ENCODE data around the gene STK32C.
"Not testable (repeated sequence)": the region's sequence is repeated elsewhere in the genome, so short reads cannot be mapped to it uniquely, and the experiment has no call there.

The STK32C gene

DNA sequence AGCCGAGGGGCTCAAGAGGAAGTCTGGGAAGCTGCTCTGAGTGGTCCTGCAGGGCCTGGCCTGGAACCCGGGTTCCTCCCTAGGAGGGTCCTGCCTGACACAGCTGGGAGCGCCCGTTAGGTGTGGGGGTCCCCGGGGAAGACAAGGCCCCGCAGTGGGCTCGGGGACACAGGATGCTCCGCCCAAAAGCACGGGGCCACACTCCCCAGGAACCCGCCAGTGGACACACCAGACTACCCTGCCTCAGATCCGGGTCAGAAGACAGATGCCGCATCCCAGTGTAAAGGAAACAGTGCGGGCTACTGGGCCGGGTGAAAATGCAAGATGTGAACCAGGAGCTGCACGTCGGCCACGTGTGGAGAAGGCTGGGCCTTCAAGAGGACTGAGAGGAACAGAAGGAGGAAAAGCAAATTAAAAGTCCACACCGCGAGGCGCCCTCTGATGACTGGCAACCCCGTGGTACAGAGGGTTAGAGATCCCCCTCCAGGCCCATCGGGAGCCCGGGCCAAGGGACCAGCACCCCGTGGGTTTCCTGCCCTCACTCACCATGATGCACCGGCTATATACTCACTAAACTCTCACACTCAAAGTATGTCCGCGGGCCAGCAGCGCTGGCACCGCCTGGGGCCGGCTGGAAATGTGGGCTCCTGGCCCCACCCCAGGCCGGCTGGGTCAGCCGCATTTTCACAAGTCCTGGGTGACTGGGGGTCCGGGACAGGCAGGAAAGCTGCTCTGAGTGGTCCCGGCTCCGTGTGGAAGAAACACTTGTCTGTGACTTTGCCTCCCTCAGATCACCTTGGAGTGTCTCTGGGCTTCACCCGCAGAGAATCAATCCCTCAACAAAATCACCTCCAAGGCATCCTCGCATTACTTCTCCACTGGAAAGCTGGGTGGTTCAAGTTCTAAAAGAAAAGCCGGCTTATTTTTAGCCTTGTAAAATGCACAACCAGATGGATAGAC, 6.1 kb downstream of the STK32C start:
- DNase-seq (ENCODE audit: low spot score): no peak

DNA sequence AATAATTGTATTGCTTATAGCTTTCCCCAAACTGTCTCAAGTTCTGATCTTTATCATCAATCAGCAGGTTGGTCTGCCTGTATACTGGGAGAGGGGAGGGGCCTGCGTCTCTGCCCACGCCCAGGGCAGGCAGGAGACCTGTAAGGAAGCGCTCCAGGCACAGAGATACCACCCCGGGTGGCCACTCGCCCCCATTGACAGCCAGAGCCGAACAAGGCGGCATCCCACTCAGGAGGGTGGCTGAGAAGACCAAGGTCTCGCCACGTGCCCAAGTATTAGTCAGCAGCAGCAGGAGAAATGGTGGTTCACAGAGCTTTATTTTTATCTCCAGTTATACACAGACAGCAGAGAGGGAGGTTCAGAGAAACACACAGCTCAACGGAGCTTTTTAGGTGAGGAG, 7.2 kb downstream of the STK32C start:
- no peak for DNase-seq (ENCODE audit: low spot score)

DNA sequence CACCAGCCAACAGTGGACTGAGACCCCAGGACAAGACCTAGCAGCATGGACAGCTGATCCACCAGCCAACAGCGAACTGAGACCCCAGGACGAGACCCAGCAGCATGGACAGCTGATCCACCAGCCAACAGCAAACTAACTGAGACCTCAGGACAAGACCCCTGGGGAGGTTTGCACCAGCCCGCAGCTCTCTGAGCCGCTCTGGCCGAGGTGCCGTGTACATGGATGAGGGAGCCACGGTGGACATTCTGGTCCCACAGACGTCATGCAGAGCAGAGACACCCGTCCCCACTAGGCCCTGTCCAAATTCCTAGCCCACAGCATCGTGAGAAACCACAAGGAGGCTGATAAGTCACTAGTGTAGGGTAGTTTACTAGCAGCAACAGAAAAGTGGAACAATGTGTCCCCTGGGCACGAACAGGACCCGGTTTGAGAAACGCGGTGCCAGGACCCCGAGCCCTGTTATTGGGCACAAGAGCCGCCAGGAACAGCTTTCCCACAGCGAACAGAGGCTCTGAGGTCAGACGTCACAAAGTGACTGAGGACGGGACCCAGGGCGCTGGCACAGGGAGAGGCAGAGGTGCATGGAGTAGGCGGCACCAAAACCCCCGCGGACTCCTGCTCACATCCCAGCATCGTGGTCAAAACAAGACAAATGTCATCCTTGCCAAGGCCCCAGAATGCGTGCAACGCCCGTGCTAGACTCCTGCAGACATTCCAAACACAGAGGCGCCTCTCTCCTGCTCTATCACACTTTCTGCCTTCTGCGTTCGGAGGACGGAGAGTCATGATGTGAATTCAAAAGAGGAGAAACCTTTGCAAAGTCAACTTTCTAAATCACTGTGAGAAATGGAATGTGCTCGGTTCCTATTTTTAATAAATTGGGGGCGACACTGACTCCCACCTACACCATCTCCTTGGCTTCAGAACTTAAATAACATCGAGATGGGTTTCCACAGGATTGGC, 8.1 kb downstream of the STK32C start:
- DNase-seq (ENCODE audit: low spot score): no peak

DNA sequence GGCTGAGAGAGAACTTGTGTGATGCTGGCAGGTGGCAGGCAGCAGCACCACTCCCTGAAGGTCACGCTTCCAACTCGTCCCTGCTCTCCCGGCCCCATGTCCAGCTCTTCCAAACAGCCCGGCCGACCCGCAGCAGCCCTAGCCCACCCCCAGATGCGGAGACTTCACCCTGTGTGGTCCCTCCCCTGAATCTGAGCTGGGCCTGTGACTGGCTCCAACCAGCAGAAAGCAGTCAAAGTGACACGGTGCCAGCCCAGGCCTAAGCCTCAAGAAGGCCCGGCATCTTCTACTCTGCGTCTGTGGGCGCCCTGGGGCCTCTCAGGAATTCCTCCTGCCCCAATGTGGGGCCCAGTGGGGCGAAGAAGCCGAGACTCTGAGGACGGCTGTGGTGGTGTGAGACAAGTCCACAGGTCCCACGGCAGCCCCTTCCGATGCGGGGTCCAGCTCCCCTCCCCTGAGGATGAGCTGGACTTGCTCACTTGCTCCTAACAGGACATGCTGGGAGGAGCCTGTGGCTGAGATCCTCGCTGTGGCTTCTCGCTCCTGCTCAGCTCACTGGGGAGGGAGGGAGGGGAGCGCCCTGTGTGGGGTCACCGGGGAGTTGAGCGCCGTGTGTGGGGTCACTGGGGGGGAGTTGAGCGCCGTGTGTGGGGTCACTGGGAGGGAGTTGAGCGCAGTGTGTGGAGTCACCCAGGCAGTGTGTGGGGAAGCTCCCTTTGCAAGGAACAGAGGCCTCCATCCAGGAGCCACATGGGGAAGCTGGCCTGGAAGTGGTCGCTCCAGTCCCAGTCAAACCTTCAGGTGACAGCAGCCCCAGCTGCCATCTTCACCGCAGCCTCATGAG, 9.5 kb downstream of the STK32C start:
- DNase-seq (ENCODE audit: low spot score): no peak

DNA sequence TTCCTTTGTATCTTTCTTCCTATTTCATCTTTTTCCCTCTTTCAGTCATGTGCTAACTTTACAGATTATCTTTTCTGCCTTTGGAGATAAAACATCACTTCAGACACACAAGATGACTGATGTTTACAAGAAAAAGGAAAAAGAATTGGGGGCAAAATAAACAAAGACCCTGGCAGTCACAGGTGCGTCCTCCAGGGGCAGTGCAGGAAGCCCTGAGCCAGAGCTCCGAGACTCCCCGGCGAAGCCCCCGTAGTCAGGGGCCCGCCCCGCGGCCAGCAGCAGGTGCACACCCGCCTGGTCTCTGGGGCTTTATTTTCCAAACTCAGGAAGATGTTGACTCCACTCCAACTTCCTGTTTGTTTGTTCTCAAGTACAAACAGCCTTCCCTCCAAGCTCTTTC, 10.2 kb downstream of the STK32C start:
- no peak for DNase-seq (ENCODE audit: low spot score)

DNA sequence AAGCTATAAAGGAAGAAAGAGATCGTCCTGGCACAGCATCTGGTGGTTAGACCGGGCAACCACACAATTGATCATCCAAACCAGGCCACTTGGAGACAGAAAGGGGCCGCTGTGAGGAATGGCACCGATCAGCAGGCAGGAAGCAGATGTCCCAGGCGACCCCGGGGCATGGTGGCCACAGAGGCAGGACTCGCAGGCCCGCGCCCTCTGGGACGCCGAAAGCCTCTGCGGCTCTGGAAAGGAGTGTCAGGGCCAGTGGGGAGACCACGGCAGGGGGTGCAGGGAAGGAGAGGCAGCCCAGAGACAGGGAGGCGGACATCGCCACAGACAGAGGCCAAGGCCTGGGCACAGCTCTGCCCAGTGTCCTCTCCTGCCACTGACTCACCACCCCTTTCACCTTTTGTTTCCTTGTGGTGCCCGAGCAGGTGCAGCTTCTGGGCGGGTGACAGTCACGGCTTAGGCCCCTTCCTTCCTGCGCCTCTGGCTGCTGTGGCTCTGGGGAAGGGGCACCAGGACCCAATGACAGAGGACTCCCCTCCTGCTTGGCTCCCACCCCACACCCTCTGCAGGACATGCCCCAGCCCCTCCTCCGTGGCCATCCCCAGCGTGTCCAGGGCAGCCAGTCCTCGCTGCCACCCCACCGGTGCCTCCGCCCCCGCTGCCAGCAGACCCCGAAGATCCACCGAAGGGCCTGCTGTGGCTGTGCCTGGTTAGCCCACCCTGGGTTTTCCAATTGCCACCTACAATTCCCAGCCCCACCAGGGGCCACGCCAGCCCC, 10.9 kb downstream of the STK32C start:
- DNase-seq (ENCODE audit: low spot score): no peak

GRCh38 chr10:132295481-132295880, 12.3 kb downstream of the STK32C start:
- not testable (repeated sequence) for DNase-seq (ENCODE audit: low spot score)

DNA sequence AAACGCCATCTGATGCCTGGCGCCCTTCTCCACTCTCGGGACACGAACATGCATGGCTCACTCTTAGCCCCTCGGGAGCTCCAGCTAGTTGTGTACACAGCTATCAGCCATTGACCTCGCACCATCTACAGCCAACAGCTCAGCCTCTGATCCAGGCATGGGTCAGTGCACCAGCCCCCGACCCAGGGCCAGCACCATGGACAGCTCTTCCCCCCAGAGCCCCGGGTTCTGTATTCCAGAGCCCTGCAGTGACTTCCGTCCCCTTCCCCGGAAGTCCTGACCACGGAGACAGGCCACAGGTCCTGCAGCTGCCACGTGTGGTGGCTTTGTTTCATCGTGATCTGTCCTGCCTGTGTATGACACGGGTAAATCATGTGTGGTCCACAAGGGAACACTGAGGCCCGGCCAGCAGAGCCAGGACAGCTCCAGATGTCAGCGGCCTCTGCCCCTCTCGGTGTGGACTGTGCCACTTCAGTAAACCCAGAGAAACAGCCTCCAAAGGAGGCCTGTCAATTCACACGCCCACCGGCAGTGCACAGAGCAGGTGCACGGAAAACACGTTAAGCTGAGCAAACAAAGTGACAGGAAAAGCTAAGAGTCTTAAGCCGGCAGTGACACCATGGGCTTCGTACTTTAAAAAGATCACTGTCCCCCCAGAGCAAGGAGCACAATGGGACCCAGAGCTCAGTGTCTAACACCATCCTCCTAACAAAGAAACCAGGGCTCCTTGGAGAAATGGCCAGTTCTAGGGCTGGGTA, 13.0 kb downstream of the STK32C start:
- DNase-seq (ENCODE audit: low spot score): no peak

DNA sequence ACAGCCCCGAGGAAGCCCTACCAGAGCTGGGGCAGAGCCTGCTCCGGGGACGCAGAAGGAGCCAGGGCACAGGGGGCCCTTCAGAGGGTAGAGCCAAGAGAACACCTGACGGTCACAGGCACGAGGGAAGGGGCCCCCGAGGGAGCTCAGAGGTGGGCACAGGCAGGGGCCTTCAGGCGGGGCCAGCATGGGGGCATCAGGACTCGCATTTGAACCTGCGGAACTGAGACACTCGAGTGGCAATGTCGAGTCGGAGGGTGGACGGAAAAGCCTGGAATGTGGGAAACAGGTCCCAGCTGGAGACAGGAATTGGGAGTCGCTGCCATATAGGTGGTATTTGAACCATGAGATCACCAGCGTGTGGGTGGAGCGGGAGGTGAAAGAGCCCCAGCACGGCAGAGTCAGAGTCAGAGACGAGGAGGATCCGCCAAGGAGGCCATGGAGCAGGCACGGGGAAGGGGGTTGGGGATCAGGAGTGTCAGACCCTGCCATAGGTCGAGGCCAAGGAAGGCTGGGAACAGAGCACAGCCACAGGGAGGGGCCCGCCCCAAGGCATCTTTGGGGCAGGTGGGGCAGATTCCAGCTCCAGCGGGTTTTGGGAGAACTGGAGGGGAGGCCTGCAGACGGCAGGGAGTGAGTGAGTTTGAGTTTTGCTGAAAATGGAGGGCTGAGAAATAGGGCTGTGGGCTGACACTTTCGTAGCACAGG, 13.8 kb downstream of the STK32C start:
- DNase-seq (ENCODE audit: low spot score): no peak

GRCh38 chr10:132293201-132293812, 14.4 kb downstream of the STK32C start:
- DNase-seq (ENCODE audit: low spot score): no peak

DNA sequence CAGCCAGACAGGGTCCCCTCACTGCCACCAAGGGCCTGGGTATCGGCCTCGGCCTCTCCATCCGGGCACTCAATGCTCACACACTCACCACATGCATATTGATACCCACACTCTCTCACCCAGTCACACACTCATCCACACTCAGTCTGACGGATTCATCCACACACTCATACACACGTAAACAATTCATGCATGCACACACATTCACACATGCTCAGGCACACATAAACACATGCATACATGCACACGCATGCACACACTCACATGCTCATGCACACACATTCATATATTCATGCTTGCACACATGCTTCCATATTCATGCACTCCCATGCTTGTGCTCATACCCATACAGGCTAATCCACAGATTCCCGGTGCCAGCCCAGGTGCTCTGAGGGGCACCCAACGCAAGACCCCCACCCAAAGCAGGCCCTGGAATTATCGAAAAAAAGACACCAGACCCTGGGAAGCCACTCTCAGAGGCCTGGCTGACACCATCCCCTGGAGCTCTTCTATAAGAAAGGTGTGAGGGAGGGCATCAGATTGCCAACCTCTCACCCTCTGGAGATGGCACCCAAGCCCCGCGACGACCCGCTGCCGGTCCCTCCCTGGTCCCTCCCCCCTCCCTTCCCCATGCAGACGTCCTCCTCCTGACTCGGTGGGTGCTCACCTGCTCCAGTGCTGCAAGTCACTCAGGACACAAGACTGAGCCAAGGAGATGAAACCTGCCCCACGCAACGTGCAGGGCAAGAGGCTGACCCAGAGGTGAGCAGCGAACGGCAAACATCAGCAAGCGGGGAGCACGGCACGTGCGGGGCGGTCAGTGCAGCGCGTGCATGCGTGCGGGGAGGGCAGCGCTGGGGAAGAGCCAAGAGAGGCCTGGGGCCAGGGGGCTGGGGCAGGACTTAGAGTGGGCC, 15.2 kb downstream of the STK32C start:
- DNase-seq (ENCODE audit: low spot score): no peak

DNA sequence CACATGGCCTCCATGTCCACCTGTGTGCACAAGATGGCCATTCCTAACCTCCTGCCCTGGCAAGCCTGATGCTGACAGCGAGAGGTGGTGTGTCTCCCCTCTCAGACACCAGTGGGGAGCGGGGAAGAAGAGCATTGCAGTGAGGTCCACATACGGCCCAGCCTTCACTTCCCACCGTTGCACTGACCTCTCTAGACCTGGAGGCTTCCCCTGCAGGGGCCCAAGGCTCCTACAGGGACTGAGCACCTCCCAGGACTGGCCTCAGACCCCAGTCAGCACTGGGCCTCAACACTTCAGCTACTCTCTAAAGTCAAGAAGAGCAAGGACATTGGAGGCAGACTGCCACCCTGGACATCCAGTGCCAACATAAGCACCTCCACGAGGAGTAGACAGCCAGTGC, 15.9 kb downstream of the STK32C start:
- DNase-seq (ENCODE audit: low spot score): no peak

DNA sequence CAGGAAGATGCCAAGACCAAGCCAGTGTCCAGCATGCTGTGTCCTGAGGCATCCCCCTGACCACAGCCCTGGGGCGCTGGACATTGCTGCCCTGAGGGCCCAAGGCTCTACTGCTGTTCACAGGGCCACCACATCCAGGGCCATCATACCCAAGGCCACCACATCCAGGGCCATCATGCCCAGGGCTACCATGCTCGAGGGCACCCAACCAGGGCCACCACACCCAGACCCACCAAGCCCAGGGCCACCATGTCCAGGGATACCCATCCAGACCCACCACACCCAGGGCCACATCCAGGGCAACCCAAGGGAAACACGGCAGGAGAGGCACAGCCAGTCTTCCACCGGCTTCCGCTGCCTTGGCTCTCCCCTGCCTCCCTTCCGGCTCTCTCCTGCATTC, 17.1 kb downstream of the STK32C start:
- DNase-seq (ENCODE audit: low spot score): no peak

GRCh38 chr10:132289439-132289838, 18.3 kb downstream of the STK32C start:
- DNase-seq (ENCODE audit: low spot score): no peak

DNA sequence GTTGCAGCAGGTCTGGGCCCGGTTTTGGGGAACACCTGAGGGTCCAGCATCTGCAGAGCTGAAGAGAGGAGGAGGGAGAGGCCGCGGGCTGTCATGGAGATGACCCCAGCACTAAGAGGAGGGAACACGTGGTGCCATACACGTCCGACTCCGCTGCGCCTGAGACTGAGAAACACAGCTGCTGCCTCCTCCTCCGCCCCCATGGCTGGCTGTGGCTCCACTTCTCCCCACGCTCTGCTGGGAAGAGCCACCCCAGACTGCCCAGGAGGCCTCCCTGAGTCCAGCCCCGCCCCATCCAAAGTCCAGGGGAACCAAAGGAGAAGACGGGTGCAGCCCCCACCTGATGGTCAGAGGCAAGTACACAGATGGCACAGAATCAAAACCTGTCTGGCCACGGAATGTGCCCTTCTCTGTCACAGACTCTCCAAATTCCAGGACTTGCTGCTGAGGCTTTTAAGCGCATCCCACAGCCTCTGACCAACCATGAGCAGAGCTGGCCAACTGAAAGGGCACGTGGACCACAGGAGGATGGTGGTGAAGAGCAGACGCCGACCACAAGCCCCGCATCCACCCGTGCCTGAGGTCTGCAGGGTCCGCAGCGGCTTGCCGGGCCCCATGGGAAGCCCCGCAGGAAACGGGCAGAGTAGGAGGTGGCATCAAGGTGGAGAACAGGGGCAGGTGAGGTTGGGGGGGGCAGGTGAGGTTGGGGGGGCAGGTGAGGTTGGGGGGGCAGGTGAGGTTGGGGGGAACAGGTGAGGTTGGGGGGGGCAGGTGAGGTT, 24.0 kb downstream of the STK32C start:
- DNase-seq (ENCODE audit: low spot score): peak; percentile 32

- peak; percentile 52 for DNase-seq (ENCODE audit: low spot score)
Measured at GRCh38 chr10:132282667-132283603, 24.8 kb downstream of the STK32C start.
